Loucy (cell line): ENCODE results near the gene MACROD1.

Source experiments
- EZH2phosphoT487 ChIP-seq: fragments of 200-600 bp; IDR thresholded peaks from 2 replicates; pipeline ENCODE4 v1.6.1; 2018; ENCODE audit warnings: antibody characterized with exemption, mild to moderate bottlenecking, moderate library complexity, borderline replicate concordance
- TF ChIP-seq, protein P1 (sequence below): fragments of 200-600 bp; sonication (generic); conservative IDR thresholded peaks from 2 replicates; pipeline ENCODE4 v1.5.1; 2014; ENCODE audit warnings: mild to moderate bottlenecking, antibody characterized with exemption, low read length

DNA sequence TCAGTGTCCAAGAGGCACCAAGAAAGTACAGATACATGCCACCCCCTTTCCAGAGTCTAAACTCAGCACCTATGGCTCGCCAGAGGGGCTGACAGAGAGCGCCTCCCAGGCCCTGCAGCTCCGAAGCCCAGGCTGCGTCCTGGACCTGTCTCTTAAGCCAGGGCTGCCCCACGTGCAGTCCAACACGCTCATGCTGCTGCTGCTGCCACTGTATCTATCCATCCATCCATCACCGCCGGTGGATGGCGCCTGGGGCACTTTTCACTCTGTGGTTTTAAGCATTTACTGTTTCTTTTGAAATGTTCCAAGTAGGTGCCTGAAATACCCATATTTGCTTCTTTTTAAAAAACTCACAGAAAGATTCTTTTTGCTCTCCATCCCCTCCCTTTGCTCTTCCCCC is 41.8 kb downstream of the MACROD1 start:
- TF ChIP-seq, protein P1, sequence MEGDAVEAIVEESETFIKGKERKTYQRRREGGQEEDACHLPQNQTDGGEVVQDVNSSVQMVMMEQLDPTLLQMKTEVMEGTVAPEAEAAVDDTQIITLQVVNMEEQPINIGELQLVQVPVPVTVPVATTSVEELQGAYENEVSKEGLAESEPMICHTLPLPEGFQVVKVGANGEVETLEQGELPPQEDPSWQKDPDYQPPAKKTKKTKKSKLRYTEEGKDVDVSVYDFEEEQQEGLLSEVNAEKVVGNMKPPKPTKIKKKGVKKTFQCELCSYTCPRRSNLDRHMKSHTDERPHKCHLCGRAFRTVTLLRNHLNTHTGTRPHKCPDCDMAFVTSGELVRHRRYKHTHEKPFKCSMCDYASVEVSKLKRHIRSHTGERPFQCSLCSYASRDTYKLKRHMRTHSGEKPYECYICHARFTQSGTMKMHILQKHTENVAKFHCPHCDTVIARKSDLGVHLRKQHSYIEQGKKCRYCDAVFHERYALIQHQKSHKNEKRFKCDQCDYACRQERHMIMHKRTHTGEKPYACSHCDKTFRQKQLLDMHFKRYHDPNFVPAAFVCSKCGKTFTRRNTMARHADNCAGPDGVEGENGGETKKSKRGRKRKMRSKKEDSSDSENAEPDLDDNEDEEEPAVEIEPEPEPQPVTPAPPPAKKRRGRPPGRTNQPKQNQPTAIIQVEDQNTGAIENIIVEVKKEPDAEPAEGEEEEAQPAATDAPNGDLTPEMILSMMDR = no peak
- TF ChIP-seq EZH2phosphoT487 = no peak
